HL-60 (cell line): ENCODE measurements around the gene NME7.

Source experiments
- DNase-seq, 2 experiments: peaks; one replicate each; pipeline ENCODE4 v3.0.0-alpha.2; 2010 to 2020; ENCODE audit warnings: low read depth in 1 of 2, low spot score in 1 of 2
- H3K27ac ChIP-seq: fragments of 250-450 bp; sonication (Bioruptor Pico); replicated peaks from 2 replicates; pipeline ENCODE4 v1.5.1; 2020; ENCODE audit warnings: mild to moderate bottlenecking, moderate library complexity
- H3K27me3 ChIP-seq: fragments of 250-450 bp; sonication (Bioruptor Pico); 2 replicates; pipeline ENCODE4 v1.5.1; 2021; ENCODE audit warnings: mild to moderate bottlenecking, moderate library complexity; ENCODE audit not compliant: insufficient read depth, poor library complexity, severe bottlenecking
- H3K4me3 ChIP-seq: replicated peaks from 2 replicates; pipeline ENCODE4 v1.5.1; 2011; ENCODE audit warnings: mild to moderate bottlenecking, control low read depth, low read length; ENCODE audit not compliant: insufficient read depth
- GABPA ChIP-seq: IDR thresholded peaks from 2 replicates; pipeline ENCODE4 v1.6.1; 2012; ENCODE audit warnings: low read depth
- POLR2AphosphoS5 ChIP-seq: IDR thresholded peaks from 2 replicates; pipeline ENCODE4 v1.6.1; 2012; ENCODE audit warnings: low read depth
- REST ChIP-seq: IDR thresholded peaks from 2 replicates; pipeline ENCODE4 v1.6.1; 2012; ENCODE audit warnings: low read depth; ENCODE audit not compliant: insufficient replicate concordance
- SPI1 ChIP-seq: IDR thresholded peaks from 2 replicates; pipeline ENCODE4 v1.6.1; 2012; ENCODE audit warnings: low read depth, mild to moderate bottlenecking, borderline replicate concordance
- TF ChIP-seq, protein P1 (sequence below): IDR thresholded peaks from one replicate; pipeline ENCODE4 v1.5.1; 2011; ENCODE audit warnings: low read length, control low read depth, inconsistent platforms; ENCODE audit not compliant: insufficient read depth

The NME7 gene

DNA sequence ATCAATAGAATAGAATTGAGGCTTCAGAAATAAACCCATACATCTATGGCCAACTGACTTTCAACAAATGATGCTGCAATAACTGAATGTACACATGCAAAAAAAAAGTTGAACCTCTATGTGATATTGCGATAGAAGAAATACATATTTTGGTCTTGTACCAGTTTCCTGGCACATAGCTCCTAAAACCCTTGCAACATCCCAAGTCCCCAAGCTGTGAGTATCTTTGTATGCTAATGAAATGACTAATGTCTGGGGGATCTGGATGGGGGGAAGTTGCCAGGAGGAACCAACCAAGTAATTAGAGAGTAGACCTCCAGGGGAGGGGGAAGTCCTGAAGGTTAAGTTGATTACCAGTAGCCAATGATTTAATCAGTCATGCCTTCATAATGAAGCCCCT, 24.8 kb upstream of the NME7 start:
- no peaks in the 10 kb centered on the region for H3K27me3 ChIP-seq
- no peak overlapping the region for H3K4me3 ChIP-seq
- TF ChIP-seq REST = no peak
- TF ChIP-seq SPI1 = no peak
- TF ChIP-seq GABPA = no peak
- TF ChIP-seq, protein P1, sequence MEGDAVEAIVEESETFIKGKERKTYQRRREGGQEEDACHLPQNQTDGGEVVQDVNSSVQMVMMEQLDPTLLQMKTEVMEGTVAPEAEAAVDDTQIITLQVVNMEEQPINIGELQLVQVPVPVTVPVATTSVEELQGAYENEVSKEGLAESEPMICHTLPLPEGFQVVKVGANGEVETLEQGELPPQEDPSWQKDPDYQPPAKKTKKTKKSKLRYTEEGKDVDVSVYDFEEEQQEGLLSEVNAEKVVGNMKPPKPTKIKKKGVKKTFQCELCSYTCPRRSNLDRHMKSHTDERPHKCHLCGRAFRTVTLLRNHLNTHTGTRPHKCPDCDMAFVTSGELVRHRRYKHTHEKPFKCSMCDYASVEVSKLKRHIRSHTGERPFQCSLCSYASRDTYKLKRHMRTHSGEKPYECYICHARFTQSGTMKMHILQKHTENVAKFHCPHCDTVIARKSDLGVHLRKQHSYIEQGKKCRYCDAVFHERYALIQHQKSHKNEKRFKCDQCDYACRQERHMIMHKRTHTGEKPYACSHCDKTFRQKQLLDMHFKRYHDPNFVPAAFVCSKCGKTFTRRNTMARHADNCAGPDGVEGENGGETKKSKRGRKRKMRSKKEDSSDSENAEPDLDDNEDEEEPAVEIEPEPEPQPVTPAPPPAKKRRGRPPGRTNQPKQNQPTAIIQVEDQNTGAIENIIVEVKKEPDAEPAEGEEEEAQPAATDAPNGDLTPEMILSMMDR = no peak
- no peak for TF ChIP-seq POLR2AphosphoS5
- 0 out of 2 replicates have a peak overlapping the region, but pooled peaks have one; percentile 36 for H3K27ac ChIP-seq
- DNase-seq = peak; percentile 56 to 57

DNA sequence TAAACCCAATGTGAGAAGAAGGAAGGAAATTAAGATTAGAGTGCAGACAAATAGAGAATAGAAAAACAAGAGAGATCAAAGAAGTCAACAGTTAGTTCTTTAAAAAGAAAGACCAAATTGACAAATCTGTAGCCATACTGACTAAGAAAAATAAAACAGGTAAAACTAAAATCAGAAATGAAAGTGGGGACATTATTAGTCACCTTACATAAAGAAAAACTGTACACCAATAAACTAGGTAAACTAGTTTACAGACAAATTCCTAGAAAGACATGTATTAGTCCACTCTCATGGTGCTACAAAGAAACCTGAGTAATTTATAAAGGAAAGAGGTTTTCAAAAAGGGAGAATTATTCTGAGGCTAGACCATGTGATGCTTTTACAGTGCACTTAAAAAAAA, 22.7 kb upstream of the NME7 start:
- DNase-seq = no peak
- TF ChIP-seq, protein P1 = no peak
- TF ChIP-seq POLR2AphosphoS5 = no peak
- no peak for TF ChIP-seq SPI1
- no peak for TF ChIP-seq GABPA
- no peak for TF ChIP-seq REST

DNA sequence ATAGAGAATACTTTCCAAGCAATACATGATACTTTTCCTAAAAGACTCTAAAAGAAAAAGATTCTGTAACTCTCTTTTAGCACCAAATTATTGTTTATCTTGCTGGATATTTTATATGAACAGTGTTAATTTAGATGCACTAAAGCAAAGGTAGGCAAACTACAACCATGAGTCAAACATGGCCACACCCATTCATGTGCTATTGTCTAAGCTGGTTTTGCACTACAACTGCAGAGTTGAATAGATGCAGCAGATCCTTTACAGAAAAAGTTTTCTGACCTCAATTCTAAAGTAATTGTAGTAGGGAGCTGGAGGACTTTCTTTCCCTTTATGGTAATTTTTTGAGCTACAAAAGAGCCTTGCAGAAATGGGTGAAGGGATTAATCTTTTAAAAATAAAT, 19.8 kb upstream of the NME7 start:
- Histone ChIP-seq H3K27ac (no peak overlapping the region), H3K4me3 (no peak overlapping the region), H3K27me3 (no peaks in the 10 kb centered on the region)
- no peak for TF ChIP-seq REST
- no peak for TF ChIP-seq GABPA
- no peak for TF ChIP-seq SPI1
- TF ChIP-seq, protein P1 = no peak
- no peak for TF ChIP-seq POLR2AphosphoS5
- no peak for DNase-seq

More for the DNA sequence above, 22.7 kb upstream of the NME7 start:
- H3K27ac ChIP-seq = no peak overlapping the region
- no peaks in the 10 kb centered on the region for H3K27me3 ChIP-seq
- H3K4me3 ChIP-seq = no peak overlapping the region
